A549 (cell line): ENCODE results near the gene PIPOX. TPM values are rescaled to one million over a fixed set of nuclear protein-coding genes. Genes with fewer than 3 reads are reported as not detected.
A peak's percentile ranks its signal among the peaks of the same experiment; 100 is the strongest.

Source experiments
- ATAC-seq, 2 experiments: fragments of 200-7000 bp in 1 of 2; fragments of >200 bp in 1 of 2; cut with Nextera tagmentation in 1 of 2; cut with Tn5 transposase in 1 of 2; 3 replicates each; pipeline versions ENCODE4 v1.8.0 to v1.9.1; 2018 to 2020; ENCODE audit warnings: mild to moderate bottlenecking in 1 of 2, moderate library complexity in 1 of 2
- CTCF ChIA-PET: fragments of 300-600 bp; sonication (Branson Sonifier 250); formaldehyde crosslinking; extraction: SDS; loops from one replicate; lab custom pipeline; 2021; ENCODE audit warnings: antibody characterized with exemption, inconsistent platforms; lab: Yijun Ruan, JAX
- POLR2A ChIA-PET: fragments of 350-600 bp; formaldehyde crosslinking; extraction: SDS; loops from one replicate; lab custom pipeline; 2021; ENCODE audit warnings: antibody characterized with exemption, inconsistent platforms; lab: Yijun Ruan, JAX
- DNase-seq, 2 experiments: peaks; one replicate each; pipeline versions ENCODE4 v3.0.0 to v3.0.0-alpha.2; 2011 to 2016; ENCODE audit warnings: low read depth in 1 of 2, low spot score in 1 of 2
- FAIRE-seq: peaks from 2 replicates; lab custom pipeline; 2011; peaks lifted over from hg19 to GRCh38; lab: Jason Lieb, UNC
- H3K27ac ChIP-seq, 2 experiments: fragments of >200 bp; sonication (Bioruptor Twin); formaldehyde crosslinking; 3 replicates each; pipeline ENCODE4 v1.5.1; 2016 to 2017
- H3K4me1 ChIP-seq: fragments of >200 bp; sonication (Bioruptor Twin); formaldehyde crosslinking; 3 replicates; pipeline ENCODE4 v1.6.1; 2016
- H3K4me2 ChIP-seq: fragments of >200 bp; sonication (Bioruptor Twin); formaldehyde crosslinking; 3 replicates; pipeline ENCODE4 v1.6.1; 2016
- H3K4me3 ChIP-seq: fragments of >200 bp; sonication (Bioruptor Twin); formaldehyde crosslinking; 3 replicates; pipeline ENCODE4 v1.5.1; 2016
- H3K9me3 ChIP-seq: fragments of >200 bp; sonication (Bioruptor Twin); formaldehyde crosslinking; 3 replicates; pipeline ENCODE4 v1.6.1; 2016
- CHD4 ChIP-seq: fragments of 200-600 bp; sonication (generic); IDR thresholded peaks from 2 replicates; pipeline ENCODE4 v1.6.1; 2016; ENCODE audit warnings: antibody characterized with exemption, mild to moderate bottlenecking, borderline replicate concordance
- FOXS1 ChIP-seq: fragments of 250-450 bp; sonication (Bioruptor Pico); IDR thresholded peaks from 2 replicates; pipeline ENCODE4 v1.5.0; 2020; ENCODE audit warnings: mild to moderate bottlenecking, moderate library complexity
- HOXA7 ChIP-seq: fragments of 250-450 bp; sonication (Bioruptor Pico); IDR thresholded peaks from 2 replicates; pipeline ENCODE4 v1.5.0; 2020; ENCODE audit warnings: mild to moderate bottlenecking, moderate library complexity
- KDM1A ChIP-seq: fragments of 200-600 bp; sonication (generic); IDR thresholded peaks from 2 replicates; pipeline ENCODE4 v1.6.1; 2016; ENCODE audit warnings: low read depth, mild to moderate bottlenecking
- MAFK ChIP-seq: fragments of 450-650 bp; IDR thresholded peaks from 2 replicates; pipeline ENCODE4 v1.6.1; 2014; ENCODE audit not compliant: partially characterized antibody
- RAD21 ChIP-seq, 2 experiments: fragments of >200 bp in 1 of 2; sonication (Bioruptor Twin) in 1 of 2; formaldehyde crosslinking in 1 of 2; IDR thresholded peaks in 1 of 2; conservative IDR thresholded peaks in 1 of 2; 2 replicates in 1 of 2; 3 replicates in 1 of 2; pipeline ENCODE4 v1.6.1; 2012 to 2018; ENCODE audit warnings: inconsistent platforms in 1 of 2
- RARB ChIP-seq: fragments of 250-450 bp; sonication (Bioruptor Pico); IDR thresholded peaks from 2 replicates; pipeline ENCODE4 v1.8.0; 2021; ENCODE audit warnings: mild to moderate bottlenecking, moderate library complexity
- SMC3 ChIP-seq: fragments of >200 bp; sonication (Bioruptor Twin); formaldehyde crosslinking; IDR thresholded peaks from 3 replicates; pipeline ENCODE4 v1.6.1; 2018; ENCODE audit warnings: inconsistent platforms
- TP53 ChIP-seq: fragments of 250-450 bp; sonication (Bioruptor Pico); IDR thresholded peaks from 2 replicates; pipeline ENCODE4 v1.5.0; 2021; ENCODE audit warnings: mild to moderate bottlenecking, moderate library complexity
- WGBS: methylation state at CpG from one replicate; pipeline ENCODE4 v1.1.6; 2017; ENCODE audit errors: missing lambda C conversion rate; 5-methylcytosine and 5-hydroxymethylcytosine counted together
- polyA plus RNA-seq, 4 experiments: library from polyadenylated mRNA; depleted of rRNA in 3 of 4; stranded (reverse); fragments of >200 nt; fragmentation: RNase III in 1 of 4; extraction: RNeasy Plus Mini Kit Qiagen cat#74134 plus additional on column Dnase treatment in 1 of 4; gene quantifications; 2 replicates in 3 of 4; 3 replicates in 1 of 4; pipeline ENCODE4 v1.2.3, GENCODE V29; 2011 to 2017
- TF ChIP-seq, protein P1 (sequence below): fragments of 200-600 bp; sonication (generic); IDR thresholded peaks from 2 replicates; pipeline ENCODE4 v1.6.1; 2016; ENCODE audit warnings: antibody characterized with exemption, mild to moderate bottlenecking, moderate library complexity
- TF ChIP-seq, protein P2 (sequence below): fragments of 450-650 bp; IDR thresholded peaks from 2 replicates; pipeline ENCODE4 v1.6.1; 2014; ENCODE audit warnings: antibody characterized with exemption
- TF ChIP-seq, protein P3 (sequence below): fragments of 250-450 bp; sonication (Bioruptor Pico); IDR thresholded peaks from 2 replicates; pipeline ENCODE4 v1.5.0; 2020; ENCODE audit warnings: low read depth, mild to moderate bottlenecking, moderate library complexity

The PIPOX gene
- polyA plus RNA-seq, 2 of the 4 experiments (the other 2 are of a cell fraction): 0.39 to 0.94 TPM

DNA sequence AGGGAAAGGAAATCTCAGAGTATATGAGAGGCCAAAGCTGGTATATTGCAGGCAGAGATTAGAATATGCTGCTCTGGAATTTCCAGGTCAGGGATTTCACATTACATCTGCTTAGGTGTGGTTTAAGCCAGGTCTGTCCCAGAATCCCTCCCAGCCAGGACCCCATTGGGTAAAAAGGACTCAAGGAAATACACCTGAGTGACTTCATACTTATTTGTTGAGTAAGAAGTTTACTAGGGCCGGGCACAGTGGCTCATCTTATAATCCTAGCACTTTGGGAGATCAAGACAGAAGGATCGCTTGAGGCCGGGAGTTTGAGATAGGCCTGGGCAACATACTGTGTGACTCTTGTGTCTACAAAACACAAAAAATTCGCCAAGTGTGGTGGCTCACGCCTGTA is 7.2 kb downstream of the PIPOX start (continued):
- TF ChIP-seq, protein P1, sequence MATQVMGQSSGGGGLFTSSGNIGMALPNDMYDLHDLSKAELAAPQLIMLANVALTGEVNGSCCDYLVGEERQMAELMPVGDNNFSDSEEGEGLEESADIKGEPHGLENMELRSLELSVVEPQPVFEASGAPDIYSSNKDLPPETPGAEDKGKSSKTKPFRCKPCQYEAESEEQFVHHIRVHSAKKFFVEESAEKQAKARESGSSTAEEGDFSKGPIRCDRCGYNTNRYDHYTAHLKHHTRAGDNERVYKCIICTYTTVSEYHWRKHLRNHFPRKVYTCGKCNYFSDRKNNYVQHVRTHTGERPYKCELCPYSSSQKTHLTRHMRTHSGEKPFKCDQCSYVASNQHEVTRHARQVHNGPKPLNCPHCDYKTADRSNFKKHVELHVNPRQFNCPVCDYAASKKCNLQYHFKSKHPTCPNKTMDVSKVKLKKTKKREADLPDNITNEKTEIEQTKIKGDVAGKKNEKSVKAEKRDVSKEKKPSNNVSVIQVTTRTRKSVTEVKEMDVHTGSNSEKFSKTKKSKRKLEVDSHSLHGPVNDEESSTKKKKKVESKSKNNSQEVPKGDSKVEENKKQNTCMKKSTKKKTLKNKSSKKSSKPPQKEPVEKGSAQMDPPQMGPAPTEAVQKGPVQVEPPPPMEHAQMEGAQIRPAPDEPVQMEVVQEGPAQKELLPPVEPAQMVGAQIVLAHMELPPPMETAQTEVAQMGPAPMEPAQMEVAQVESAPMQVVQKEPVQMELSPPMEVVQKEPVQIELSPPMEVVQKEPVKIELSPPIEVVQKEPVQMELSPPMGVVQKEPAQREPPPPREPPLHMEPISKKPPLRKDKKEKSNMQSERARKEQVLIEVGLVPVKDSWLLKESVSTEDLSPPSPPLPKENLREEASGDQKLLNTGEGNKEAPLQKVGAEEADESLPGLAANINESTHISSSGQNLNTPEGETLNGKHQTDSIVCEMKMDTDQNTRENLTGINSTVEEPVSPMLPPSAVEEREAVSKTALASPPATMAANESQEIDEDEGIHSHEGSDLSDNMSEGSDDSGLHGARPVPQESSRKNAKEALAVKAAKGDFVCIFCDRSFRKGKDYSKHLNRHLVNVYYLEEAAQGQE: no peak
- TF ChIP-seq TP53 (CRISPR knock-in tag) (no peak), RAD21 (conservative IDR thresholded peaks at IDR 0.05 in 1 of 2, IDR thresholded peaks at IDR 0.05 in 1 of 2) (no peak), CHD4 (no peak)

DNA sequence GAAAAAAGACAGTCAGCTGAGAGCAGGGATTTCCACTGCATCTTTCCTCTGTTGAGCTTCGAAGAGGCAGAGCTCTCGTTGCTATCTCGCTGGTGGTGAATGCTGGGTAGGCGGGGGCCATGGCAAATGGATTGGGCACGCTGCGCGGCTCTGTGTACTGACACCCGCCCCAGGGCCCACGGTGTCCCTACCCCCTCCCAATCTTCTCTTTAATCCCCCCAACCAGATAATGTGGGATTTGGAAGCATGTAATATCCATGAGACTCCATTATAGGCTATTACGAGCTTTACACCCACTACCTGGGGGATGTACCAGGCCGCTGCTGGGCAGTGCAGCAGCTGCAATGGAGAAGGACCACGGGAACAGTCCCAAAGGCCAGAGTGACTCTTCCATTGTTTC is 8.3 kb downstream of the PIPOX start:
- no peak for FAIRE-seq
- TF ChIP-seq HOXA7: no peak
- TF ChIP-seq, all 56 proteins: peak for 0
- Histone ChIP-seq H3K4me3 (no peak overlapping the region), H3K27ac (no peak overlapping the region), H3K4me1 (no peaks in the 10 kb centered on the region), H3K9me3 (no peaks in the 10 kb centered on the region), H3K4me2 (no peak overlapping the region)
- ChIA-PET POLR2A (no interaction called here), CTCF (interaction anchor here (0.5 to 1.5 kb wide), 8 partner anchors 10 to 325 kb away, joined by 3 to 7 read pairs (median 4); no protein-coding TSS in a partner anchor)
- DNase-seq (no peak), ATAC-seq (no peak)
- 72% methylated on average over 12 of the region's 12 CpGs for WGBS

DNA sequence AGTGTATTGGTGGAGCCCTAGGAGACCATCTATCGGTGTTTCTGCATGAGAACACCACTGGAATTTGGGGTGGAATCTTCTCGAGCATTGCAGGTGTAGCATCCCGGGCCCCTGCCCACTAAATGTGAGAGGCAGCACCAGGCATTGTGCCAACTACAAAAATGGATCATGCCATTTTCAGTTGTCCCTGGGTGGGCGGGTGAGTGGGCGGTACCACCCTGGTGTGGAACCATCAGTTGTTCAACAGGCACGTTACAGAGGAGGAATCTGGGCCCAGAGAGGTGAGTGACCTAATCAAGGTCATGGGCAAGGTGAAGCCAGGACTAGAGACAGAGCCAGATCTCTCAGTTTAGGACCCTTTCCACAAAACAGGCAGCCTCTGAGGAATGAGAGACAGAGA is 8.8 kb downstream of the PIPOX start:
- Histone ChIP-seq H3K4me1 (no peaks in the 10 kb centered on the region), H3K4me3 (no peak overlapping the region), H3K4me2 (no peak overlapping the region), H3K27ac (no peak overlapping the region), H3K9me3 (no peaks in the 10 kb centered on the region)
- no peak for ATAC-seq
- no peak for FAIRE-seq
- POLR2A ChIA-PET: no interaction called here
- TF ChIP-seq CHD4: no peak
- TF ChIP-seq, protein P2, sequence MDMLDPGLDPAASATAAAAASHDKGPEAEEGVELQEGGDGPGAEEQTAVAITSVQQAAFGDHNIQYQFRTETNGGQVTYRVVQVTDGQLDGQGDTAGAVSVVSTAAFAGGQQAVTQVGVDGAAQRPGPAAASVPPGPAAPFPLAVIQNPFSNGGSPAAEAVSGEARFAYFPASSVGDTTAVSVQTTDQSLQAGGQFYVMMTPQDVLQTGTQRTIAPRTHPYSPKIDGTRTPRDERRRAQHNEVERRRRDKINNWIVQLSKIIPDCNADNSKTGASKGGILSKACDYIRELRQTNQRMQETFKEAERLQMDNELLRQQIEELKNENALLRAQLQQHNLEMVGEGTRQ: no peak
- TF ChIP-seq FOXS1 (CRISPR knock-in tag): no peak
- TF ChIP-seq SMC3: no peak
- CTCF ChIA-PET: interaction anchor here (0.6 to 1.5 kb wide), 3 partner anchors 38 to 86 kb away, joined by 3 to 7 read pairs (median 4); no protein-coding TSS in a partner anchor
- no peak for DNase-seq
- WGBS: 45% methylated on average over 6 of the region's 6 CpGs

DNA sequence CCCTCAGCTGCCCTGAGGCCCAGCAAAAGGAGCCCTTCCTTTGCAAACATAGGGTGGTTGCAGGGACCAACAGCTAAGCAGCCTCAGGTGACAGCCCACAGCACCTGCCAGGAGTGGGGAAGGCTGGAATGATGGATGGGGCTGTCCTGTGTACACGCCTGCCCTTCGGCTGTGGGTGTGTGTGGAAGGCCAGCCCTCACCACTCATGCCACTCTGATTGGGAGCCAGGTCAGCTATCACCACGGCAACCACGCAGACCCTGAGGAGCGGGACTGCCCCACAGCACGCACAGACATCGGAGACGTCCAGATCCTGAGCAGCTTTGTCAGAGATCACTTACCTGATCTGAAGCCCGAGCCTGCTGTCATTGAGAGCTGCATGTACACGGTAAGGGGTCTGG is 11.9 kb downstream of the PIPOX start:
- Histone ChIP-seq H3K4me1 (peaks cover 7% of the 10 kb centered on the region), H3K27ac (no peak overlapping the region), H3K4me3 (no peak overlapping the region), H3K9me3 (no peaks in the 10 kb centered on the region), H3K4me2 (no peak overlapping the region)
- DNase-seq (no peak), FAIRE-seq (no peak), ATAC-seq (peak in 1 of 2 experiments; percentile 7; a peak in 1 of 6 replicates)
- CTCF ChIA-PET: interaction anchor here (0.7 to 2.7 kb wide), 5 partner anchors 11 to 76 kb away, joined by 3 to 10 read pairs (median 3); no protein-coding TSS in a partner anchor
- WGBS: 53% methylated on average over 9 of the region's 10 CpGs
- POLR2A ChIA-PET: no interaction called here
- TF ChIP-seq RAD21 (conservative IDR thresholded peaks at IDR 0.05 in 1 of 2, IDR thresholded peaks at IDR 0.05 in 1 of 2) (no peak), RARB (no peak), MAFK (no peak), CHD4 (no peak), KDM1A (no peak)
- TF ChIP-seq, protein P3, sequence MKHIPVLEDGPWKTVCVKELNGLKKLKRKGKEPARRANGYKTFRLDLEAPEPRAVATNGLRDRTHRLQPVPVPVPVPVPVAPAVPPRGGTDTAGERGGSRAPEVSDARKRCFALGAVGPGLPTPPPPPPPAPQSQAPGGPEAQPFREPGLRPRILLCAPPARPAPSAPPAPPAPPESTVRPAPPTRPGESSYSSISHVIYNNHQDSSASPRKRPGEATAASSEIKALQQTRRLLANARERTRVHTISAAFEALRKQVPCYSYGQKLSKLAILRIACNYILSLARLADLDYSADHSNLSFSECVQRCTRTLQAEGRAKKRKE (CRISPR knock-in tag): no peak
